Uterus (tissue), 4 donors: ENCODE measurements around the gene C12orf43. TPM values are rescaled to one million over a fixed set of nuclear protein-coding genes. Genes with fewer than 3 reads are reported as not detected.

Experiments
- DNase-seq, 2 donors: peaks; one replicate each; pipeline ENCODE4 v3.0.0-alpha.2; 2019 to 2020
- H3K27ac ChIP-seq, 2 donors: fragments of 200-600 bp; sonication (generic); 1 replicate in 1 of 2; 2 replicates in 1 of 2; pipeline ENCODE4 v1.5.1; 2016 to 2018
- H3K27me3 ChIP-seq, 2 donors: fragments of 200-600 bp; sonication (generic); one replicate each; pipeline ENCODE4 v1.5.1; 2018 to 2019; ENCODE audit warnings: control low read depth in 1 of 2
- H3K36me3 ChIP-seq, 2 donors: fragments of 200-600 bp; sonication (generic); one replicate each; pipeline ENCODE4 v1.5.1; 2019; ENCODE audit warnings: control low read depth in 1 of 2
- H3K4me1 ChIP-seq, 2 donors: fragments of 200-600 bp; sonication (generic); one replicate each; pipeline ENCODE4 v1.5.1; 2018 to 2019; ENCODE audit warnings: control low read depth in 1 of 2
- H3K4me3 ChIP-seq, 2 donors: fragments of 200-600 bp; sonication (generic); 1 replicate in 1 of 2; 2 replicates in 1 of 2; pipeline ENCODE4 v1.5.1; 2018 to 2019; ENCODE audit warnings: mild to moderate bottlenecking in 1 of 2
- H3K9me3 ChIP-seq, 2 donors: fragments of 200-600 bp; sonication (generic); one replicate each; pipeline ENCODE4 v1.5.1; 2019; ENCODE audit warnings: control low read depth in 1 of 2
- POLR2A ChIP-seq, 2 donors: fragments of 450-650 bp; IDR thresholded peaks; one replicate each; pipeline ENCODE4 v1.6.1; 2016; ENCODE audit warnings: antibody characterized with exemption in 2 of 2, mild to moderate bottlenecking in 1 of 2, moderate library complexity in 1 of 2
- intact Hi-C: fragments of 100-400 bp; cut with DNase I; formaldehyde crosslinking; loops from one replicate; pipeline ENCODE4 v1.15.1; 2023; ENCODE audit warnings: low total_unique reads
- total RNA-seq, 4 donors: library from RNA; depleted of rRNA in 3 of 4; stranded (reverse); fragments of >200 nt in 3 of 4; gene quantifications; one replicate each; pipeline versions ENCODE4 v1.1.0 to v1.2.4, GENCODE V29; 2014 to 2023
- TF ChIP-seq, protein P1 (sequence below), 4 experiments: fragments of 200-600 bp in 2 of 4; fragments of 450-650 bp in 2 of 4; sonication (generic) in 2 of 4; IDR thresholded peaks; one replicate each; pipeline ENCODE4 v1.5.1; 2016 to 2019; ENCODE audit warnings: antibody characterized with exemption in 4 of 4, mild to moderate bottlenecking in 2 of 4, moderate library complexity in 1 of 4
- donor health status: DM: yes; HTN: yes; CAD: no.

The C12orf43 gene
- total RNA-seq, 4 donors from 2014 or later, result 12.2 to 23.5 (median 19.0) TPM

DNA sequence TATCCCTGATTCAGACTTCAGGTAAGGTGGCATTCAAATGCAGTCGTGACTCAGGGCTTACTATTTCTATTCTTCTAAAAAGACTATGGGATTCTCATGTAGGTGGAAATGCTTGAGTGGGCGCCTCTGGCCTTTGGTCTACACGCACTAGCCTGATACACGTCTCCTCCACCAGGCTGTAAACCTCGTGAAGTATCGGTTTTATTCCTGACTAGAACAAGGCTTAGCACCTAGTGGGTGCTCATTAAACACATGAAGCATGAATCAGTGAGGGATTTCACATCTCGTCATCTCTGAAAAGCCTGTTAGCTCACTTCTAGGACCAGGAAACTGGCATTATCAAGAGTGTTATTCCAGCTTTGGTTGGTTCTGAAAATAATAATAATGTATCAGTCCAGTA, 55.6 kb downstream of the C12orf43 start:
- no peak overlapping the region for H3K4me3 ChIP-seq
- no peak overlapping the region for H3K27ac ChIP-seq
- H3K4me1 ChIP-seq, result no peaks in the 10 kb centered on the region
- no peak for DNase-seq
- H3K36me3 ChIP-seq, result no peaks in the 10 kb centered on the region
- H3K9me3 ChIP-seq, result no peaks in the 10 kb centered on the region
- intact Hi-C loops, result no loop called here
- no peak for TF ChIP-seq POLR2A (IDR thresholded peaks at IDR 0.05)
- TF ChIP-seq, protein P1, sequence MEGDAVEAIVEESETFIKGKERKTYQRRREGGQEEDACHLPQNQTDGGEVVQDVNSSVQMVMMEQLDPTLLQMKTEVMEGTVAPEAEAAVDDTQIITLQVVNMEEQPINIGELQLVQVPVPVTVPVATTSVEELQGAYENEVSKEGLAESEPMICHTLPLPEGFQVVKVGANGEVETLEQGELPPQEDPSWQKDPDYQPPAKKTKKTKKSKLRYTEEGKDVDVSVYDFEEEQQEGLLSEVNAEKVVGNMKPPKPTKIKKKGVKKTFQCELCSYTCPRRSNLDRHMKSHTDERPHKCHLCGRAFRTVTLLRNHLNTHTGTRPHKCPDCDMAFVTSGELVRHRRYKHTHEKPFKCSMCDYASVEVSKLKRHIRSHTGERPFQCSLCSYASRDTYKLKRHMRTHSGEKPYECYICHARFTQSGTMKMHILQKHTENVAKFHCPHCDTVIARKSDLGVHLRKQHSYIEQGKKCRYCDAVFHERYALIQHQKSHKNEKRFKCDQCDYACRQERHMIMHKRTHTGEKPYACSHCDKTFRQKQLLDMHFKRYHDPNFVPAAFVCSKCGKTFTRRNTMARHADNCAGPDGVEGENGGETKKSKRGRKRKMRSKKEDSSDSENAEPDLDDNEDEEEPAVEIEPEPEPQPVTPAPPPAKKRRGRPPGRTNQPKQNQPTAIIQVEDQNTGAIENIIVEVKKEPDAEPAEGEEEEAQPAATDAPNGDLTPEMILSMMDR (IDR thresholded peaks at IDR 0.05), result no peak
- no peaks in the 10 kb centered on the region for H3K27me3 ChIP-seq

- Histone ChIP-seq H3K4me1 (no peaks in the 10 kb centered on the region), H3K36me3 (no peaks in the 10 kb centered on the region), H3K9me3 (no peaks in the 10 kb centered on the region), H3K27me3 (no peaks in the 10 kb centered on the region), H3K4me3 (no peak overlapping the region), H3K27ac (no peak overlapping the region)
- intact Hi-C loops, result no loop called here
- no peak for TF ChIP-seq POLR2A (IDR thresholded peaks at IDR 0.05)
- TF ChIP-seq, protein P1 (IDR thresholded peaks at IDR 0.05), result no peak
- DNase-seq, result no peak
Observed at GRCh38 chr12:120959111-120959878, 57.0 kb downstream of the C12orf43 start.

DNA sequence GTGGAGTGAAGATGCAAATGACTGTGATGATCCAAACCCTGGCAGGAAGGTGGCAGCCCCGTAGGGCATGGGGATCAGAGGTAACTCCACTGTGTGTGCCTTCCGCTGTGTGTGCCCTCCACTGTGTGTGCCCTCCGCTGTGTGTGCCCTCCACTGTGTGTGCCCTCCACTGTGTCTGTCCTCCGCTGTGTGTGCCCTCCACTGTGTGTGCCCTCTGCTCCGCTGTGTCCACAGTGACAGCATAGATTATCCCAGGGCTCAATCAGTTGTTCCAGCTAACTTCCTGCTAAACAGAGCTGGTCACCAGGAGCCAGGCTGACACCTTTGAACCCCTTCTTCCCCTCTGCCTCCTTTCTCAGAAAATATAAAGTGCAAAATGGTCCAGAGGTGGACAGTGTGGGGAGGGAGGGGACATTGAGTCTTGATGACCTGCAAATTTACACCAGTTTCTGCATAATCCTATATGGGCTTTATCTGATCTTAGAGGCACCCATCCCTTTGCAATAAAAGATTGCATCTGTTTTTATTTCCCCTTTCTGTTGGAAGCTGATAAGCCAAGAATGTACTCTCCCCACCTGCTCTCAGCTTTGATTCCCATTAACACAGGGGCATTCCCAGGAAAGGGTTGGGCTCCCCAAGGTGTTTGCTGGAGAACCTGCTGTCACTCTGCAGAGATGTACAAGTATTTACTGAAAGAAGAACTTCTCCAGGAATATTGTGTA, 59.5 kb downstream of the C12orf43 start:
- no peak for DNase-seq
- Histone ChIP-seq H3K9me3 (no peaks in the 10 kb centered on the region), H3K27me3 (no peaks in the 10 kb centered on the region), H3K36me3 (no peaks in the 10 kb centered on the region), H3K4me3 (no peak overlapping the region), H3K4me1 (no peaks in the 10 kb centered on the region), H3K27ac (no peak overlapping the region)
- TF ChIP-seq POLR2A (IDR thresholded peaks at IDR 0.05), result no peak
- TF ChIP-seq, protein P1 (IDR thresholded peaks at IDR 0.05), result no peak
- intact Hi-C loops, result no loop called here

- intact Hi-C loops, result no loop called here
- H3K9me3 ChIP-seq, result no peaks in the 10 kb centered on the region
- TF ChIP-seq POLR2A (IDR thresholded peaks at IDR 0.05), result no peak
- TF ChIP-seq, protein P1 (IDR thresholded peaks at IDR 0.05), result no peak
- no peak overlapping the region for H3K27ac ChIP-seq
- H3K36me3 ChIP-seq, result no peaks in the 10 kb centered on the region
- H3K27me3 ChIP-seq, result no peaks in the 10 kb centered on the region
- DNase-seq, result no peak
- H3K4me3 ChIP-seq, result no peak overlapping the region
- no peaks in the 10 kb centered on the region for H3K4me1 ChIP-seq
Observed at GRCh38 chr12:120955232-120955631, 61.1 kb downstream of the C12orf43 start.

DNA sequence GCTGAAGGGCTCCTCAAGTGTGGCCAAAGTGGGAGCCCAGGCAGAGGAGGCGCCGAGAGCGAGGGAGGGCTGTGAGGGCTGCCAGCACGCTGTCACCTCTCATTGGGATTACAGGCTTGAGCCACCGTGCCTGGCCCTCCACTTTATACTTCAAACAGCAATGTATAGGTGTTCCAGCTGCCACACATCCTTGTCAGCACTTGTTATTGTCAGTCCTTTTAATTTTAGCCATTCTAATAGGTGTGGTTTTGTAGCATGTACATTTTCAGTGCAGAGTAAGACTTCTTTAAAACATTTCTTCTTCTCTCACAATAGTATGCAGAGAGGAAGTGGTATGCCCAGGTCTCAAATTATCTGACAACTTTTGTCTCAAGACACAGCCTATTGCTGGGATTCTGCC, 65.5 kb downstream of the C12orf43 start:
- Histone ChIP-seq H3K27me3 (no peaks in the 10 kb centered on the region), H3K9me3 (no peaks in the 10 kb centered on the region), H3K27ac (no peak overlapping the region), H3K36me3 (no peaks in the 10 kb centered on the region), H3K4me3 (no peak overlapping the region), H3K4me1 (no peaks in the 10 kb centered on the region)
- DNase-seq, result no peak
- intact Hi-C loops, result no loop called here
- TF ChIP-seq POLR2A (IDR thresholded peaks at IDR 0.05), result no peak
- TF ChIP-seq, protein P1 (IDR thresholded peaks at IDR 0.05), result no peak
